HG03097 (cell line): ENCODE measurements around the gene MYO1H.

Experiments used
- ATAC-seq: cut with Tn5 transposase; IDR thresholded peaks from one replicate; pipeline ENCODE4 v1.9.1; 2021; ENCODE audit not compliant: unreplicated experiment, low FRiP score

The MYO1H gene

DNA sequence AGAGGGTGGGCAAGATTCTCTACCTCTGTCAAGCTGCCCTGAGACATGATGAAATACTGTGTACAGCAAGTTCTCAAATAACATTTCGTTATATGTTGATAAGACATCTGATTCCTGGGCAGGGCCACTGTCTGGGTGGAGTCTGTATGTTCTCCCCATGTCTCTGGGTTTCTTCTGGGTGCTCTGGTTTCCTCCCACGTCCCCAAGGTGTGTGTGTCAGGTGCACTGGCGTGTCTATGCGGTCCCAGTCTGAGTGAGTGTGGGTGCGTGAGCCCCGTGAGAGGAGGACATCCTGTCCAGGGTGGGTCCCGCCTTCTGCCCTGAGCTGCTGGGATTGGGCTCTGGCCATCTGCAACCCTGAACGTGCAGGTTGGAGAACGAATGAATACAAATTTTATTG, 99.8 kb downstream of the MYO1H start:
- ATAC-seq: no peak

GRCh38 chr12:109448272-109448671, 100.6 kb downstream of the MYO1H start:
- no peak for ATAC-seq

DNA sequence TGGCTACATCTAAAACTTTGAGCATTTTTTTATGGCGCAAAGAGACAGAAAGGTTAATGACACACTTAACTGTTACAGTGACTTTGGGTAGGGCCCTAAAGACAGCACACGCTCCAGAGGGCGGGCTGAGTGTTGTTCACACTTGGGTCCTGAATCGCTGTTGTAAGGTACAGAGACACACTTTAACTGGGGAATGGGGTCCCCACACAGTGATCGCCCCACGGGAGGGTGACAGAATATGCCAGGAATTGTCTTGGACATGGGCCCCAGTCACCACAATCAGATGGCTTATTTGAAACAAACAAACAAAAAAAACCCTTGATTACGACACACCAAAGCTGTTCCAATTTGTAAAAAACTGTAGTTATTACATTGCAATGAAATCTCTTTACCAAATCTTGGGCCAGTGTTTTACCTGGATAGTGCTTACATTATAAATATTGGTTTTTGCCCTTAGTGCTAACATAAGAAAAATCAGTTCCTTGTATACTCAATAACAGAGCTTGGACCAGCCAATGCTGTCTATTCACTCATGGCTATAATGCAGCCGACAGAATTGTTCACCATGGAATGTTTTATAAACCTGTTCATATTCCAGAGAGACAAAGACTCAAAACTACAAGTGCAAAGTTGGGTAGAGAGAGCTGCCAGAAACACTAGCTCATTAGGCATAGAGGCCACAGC, 101.1 kb downstream of the MYO1H start:
- ATAC-seq: no peak

DNA sequence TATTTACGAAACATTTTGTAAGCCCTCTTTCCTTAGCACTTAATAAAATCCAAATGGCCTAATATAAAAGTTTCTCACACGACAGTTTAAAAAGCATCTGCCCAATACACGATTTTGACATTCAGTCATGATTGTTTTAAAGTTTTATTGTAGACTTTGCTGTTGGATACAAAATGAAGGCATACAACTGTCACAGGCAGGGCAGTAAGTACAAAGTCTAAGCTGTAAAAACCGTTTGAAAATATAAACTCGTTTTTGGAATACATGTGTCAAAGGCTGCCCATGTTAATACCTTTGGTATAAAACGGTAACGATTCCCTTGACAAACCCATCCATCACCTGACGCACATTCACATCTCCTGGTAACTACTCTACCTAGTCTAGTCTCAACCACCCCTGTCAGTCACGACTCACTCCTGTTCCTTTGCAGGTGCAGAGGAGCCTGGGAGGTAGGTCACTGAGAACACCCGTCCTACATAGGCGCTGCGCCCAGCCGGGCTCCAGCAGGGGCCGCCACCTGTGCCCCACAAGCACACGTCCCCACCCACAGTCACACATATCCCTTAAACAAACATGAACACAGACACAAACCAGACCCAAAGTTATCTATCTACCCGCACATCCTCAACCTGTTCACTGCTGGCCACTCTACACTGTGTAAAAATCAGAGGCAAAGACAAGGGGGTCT, 102.3 kb downstream of the MYO1H start:
- ATAC-seq: no peak

DNA sequence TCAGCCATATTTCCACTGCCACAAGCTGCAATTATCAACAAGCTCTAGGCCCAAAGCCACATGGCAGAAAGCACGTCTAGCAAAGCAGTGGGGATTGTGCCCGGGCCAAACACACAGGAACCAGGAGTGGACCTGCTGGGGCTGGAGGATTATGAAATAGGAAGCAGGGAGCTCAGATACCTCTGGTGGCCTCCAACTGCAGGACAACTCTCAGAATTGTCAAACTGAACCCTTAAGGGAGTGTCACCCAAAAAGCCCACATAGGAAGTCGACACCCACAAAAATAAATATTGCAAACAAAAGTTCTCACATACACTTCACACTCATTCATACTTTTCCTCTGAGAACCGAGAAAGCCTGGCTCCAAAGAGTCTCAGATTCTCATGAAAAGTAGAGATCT, 103.3 kb downstream of the MYO1H start:
- no peak for ATAC-seq

DNA sequence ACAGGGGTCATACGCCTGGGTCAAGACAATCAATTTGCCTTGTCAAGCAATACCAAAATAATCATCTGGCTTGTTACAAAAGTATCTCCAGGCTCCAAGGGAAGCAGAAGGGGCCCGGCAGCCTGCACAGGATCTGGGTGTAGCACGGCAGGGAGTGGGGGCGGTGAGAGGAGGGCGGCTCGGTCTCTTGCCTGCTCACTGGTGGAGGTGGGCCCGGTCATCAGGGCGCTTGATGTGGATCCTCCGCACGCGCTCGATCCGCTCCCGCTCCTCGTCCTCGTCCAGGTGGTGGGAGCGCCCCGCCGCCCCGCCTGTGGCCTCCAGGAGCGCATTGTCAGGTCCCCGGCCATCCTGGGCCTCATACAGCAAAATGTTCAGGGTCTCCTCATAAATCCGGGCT, 103.7 kb downstream of the MYO1H start:
- ATAC-seq: no peak

DNA sequence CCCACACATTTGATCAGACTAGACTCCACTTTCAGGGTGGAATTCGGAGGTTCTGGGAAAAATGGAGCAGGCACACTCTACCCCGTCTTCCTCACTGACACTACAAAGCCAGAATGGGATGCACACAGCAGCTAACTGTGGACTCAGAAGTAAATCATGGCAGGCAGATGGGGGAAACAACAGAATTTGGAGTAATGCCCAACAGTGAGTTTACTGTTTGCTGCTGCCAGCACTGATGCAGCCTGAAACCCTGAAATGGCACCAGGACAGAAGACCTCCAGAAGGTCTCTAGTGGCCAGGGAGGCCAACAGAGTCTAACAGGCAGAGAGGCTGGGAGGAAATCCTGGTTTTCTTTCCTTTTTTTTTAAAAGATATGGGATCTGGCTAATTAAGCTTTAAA, 104.8 kb downstream of the MYO1H start:
- ATAC-seq: no peak

DNA sequence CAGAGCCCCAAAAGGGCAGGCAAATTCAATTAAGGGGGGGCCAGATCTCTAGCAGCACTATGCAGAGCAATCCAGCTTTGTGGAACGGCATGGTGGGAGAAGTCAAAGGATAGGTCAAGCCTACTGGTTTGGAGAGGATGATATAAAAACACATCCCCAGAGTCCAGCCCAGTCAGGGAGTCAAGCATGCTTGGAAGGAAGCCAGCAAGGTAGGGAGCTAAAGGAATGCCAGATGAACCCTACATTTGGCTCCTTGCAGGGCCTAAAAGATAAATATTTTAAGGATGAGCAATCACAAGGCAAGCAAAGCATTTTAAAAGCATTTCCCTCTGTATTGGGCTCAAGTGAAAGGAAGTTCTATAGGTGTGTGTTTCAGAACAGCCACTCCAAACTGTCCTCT, 108.0 kb downstream of the MYO1H start:
- no peak for ATAC-seq

DNA sequence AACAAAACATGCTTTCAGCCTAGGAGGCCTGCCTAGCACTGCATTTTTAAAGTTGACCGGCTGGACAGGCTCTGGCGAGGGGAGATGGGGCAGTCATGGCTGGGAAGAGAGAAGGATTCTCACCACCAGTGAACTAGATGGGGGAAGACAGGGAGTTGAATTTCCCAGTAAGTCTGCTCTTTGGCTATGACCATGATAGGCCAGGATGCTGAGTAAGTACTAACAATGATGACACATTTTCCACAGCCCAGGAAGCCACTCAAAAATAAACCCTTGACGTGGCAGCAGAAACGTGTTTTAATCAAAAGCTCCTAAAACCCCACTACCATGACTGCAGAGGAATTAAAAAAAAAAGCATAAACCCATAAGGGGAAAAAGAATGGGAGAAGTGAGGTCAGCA, 110.4 kb downstream of the MYO1H start:
- no peak for ATAC-seq

- no peak for ATAC-seq
Observed at GRCh38 chr12:109458771-109459208, 111.1 kb downstream of the MYO1H start.

GRCh38 chr12:109459247-109459646, 111.5 kb downstream of the MYO1H start:
- ATAC-seq: no peak

DNA sequence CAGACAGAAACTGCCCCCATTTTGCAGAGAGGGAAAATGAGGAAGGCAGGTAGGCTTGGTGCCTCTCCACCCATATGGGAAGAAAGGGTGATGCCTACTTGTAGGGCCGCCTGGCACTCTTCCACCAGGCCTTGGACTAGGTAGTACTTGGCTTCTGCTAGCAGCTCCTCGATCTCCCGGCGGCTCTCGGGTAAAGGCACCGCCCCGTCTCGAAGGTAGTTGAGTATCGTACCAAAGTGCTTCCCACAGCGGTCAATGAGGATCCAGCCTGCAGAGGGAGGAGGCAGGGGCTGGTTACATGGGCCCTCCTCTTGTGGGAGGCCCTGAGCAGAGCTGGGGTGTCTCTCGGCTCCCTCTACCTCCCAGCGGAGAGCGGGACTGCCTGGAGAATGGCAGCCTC, 112.8 kb downstream of the MYO1H start:
- no peak for ATAC-seq

DNA sequence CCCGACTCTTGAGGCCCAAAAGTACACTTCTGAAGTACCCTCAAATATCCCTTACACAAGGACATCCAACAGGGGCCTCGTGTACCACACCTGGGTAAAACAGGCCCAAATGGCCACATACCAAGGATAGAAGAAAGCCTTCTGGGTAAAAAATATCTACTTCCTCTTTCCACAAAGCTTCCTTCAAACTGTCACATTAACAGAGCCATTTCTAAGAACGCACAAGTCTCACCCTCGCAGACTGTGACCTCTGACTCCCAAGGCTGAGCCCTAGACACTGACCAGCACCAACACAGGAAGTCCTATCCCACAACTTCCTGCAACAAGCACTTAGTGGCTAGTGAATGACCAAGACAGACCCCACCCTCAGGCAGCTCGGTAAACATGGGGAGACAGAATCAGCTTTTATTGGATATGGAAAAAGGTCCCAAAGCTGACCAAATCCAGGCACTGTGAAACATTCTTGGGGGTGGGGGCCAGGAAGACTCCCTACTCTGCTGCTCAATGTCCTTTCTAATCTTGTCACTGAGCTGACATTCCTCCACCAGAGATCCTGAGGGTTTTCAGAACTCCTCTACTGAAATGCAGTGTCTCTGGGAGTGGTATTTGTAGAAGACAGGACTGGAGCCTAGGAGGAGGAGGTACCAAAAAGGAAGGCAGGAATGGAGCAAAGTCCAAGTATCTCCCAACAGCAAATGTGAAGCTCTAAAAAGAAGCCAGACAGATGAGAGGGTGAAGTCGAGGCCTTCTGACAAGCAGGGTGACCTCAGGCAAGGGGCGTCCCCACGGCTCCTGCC, 113.5 kb downstream of the MYO1H start:
- ATAC-seq: no peak

GRCh38 chr12:109461846-109462756, 114.4 kb downstream of the MYO1H start:
- no peak for ATAC-seq

DNA sequence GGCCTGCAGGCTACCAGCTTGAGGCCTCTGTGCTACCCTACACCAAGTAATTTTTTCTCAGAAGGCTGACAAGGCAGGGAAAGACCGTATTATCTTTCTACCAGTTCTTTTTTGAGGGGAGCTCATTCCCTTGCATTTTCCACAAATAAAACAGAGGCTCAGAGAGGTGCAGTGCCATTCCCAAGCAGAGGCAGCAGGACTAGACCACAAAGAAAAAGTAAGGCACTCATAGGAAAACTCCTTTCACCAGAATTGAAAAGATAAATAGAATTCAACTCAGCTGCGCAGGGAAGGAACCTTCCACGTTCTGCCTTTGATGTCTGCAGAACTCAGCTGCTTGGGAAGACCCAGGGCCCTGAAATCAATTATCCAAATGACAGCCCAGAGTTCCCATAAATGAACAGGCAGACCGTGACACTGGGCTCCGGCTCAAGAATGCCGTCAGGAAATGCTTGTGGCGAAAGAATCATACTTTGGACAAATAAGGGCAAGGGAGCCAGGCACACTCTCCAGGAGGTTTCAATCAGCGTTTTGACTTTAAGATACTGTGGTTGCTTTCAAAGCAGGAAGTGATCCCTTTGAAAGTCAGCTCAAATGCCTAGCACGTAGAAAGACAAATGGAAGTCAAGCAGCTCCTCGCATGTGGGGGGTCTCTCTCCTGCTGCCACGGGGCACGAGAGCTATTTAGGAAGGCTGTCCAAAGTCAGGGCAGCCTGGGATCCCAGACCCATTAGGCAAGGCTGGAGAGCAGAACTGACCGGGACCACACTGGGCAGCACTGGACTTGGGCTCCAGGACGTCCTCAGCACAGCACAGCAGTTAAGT, 115.4 kb downstream of the MYO1H start:
- ATAC-seq: no peak

DNA sequence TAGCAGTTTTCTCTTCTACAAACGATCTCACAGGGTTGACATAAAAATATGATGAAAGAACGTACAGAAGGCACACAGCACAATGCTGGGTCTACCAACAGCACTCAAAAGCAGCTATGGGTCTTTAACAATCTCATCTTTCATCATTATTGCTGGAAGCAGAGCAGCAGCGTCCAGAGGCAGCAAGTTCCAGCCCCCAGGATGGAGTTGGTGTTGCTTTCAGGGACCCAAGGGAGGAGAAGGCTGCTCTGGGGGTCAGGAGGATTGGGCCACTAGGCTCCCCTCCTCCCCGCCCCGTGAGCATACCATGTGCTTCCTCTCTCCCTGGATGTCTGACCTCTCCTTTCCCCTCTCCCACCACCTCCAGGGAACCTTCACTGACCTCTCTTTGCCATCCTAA, 116.1 kb downstream of the MYO1H start:
- no peak for ATAC-seq

- ATAC-seq: no peak
Observed at GRCh38 chr12:109464642-109465351, 117.1 kb downstream of the MYO1H start.

- no peak for ATAC-seq
Observed at GRCh38 chr12:109466305-109466704, 118.6 kb downstream of the MYO1H start.

DNA sequence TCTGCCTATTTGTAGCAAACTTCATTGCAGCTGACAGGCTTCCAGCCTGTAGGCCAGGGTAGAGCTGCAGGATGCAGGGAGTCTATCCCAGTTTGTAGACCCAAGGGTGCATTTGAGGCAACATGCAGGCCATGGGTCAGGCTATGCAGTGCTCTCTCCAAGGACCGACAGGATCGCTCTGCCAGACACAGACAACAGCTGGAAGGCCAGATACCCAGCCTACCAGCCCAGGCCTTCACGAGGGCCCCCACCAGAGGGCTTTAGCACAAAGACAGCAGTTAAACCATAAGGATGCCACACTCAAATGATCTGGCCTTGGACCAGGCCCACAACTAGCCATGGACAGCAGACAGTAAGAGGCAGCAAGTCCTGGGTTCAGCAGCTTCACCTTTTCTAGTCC, 119.1 kb downstream of the MYO1H start:
- no peak for ATAC-seq
